CD4-positive, alpha-beta T cell (primary cell): ENCODE data around the gene MAN2B2. TPM values are rescaled to one million over a fixed set of nuclear protein-coding genes. Genes with fewer than 3 reads are reported as not detected.

Experiments used
- ATAC-seq: fragments of 200-7000 bp; cut with Tn5 transposase; one replicate; pipeline ENCODE4 v1.10.0; 2022; ENCODE audit warnings: mild to moderate bottlenecking; ENCODE audit not compliant: poor library complexity
- CTCF ChIA-PET: fragments of 350-600 bp; sonication (Branson Sonifier 250); formaldehyde crosslinking; loops from one replicate; lab custom pipeline; 2021; ENCODE audit warnings: antibody characterized with exemption, inconsistent platforms; lab: Charles Lee
- POLR2A ChIA-PET: fragments of 350-600 bp; sonication (Branson Sonifier 250); formaldehyde crosslinking; loops from one replicate; lab custom pipeline; 2021; ENCODE audit warnings: antibody characterized with exemption, inconsistent platforms; lab: Charles Lee
- DNase-seq, 14 experiments: peaks; one replicate each; pipeline ENCODE4 v3.0.0-alpha.2; 2013 to 2020; ENCODE audit warnings: mixed read lengths in 2 of 14
- H3K27ac ChIP-seq, 2 donors: one replicate each; pipeline versions ENCODE4 v1.5.1 to v1.7.0; 2013; ENCODE audit warnings: low read length in 2 of 2, low read depth in 1 of 2, mild to moderate bottlenecking in 1 of 2
- H3K27me3 ChIP-seq, 2 experiments: 1 replicate in 1 of 2; 2 replicates in 1 of 2; pipeline versions ENCODE4 v1.6.1 to v1.7.0; 2013; ENCODE audit warnings: low read length in 2 of 2, control low read depth in 1 of 2, mild to moderate bottlenecking in 1 of 2, moderate library complexity in 1 of 2; ENCODE audit not compliant: insufficient read depth in 2 of 2, control insufficient read depth in 1 of 2
- H3K36me3 ChIP-seq: one replicate; pipeline ENCODE4 v1.6.1; 2013; ENCODE audit warnings: low read length, control low read depth; ENCODE audit not compliant: insufficient read depth
- H3K4me1 ChIP-seq: one replicate; pipeline ENCODE4 v1.6.1; 2013; ENCODE audit warnings: low read length, control low read depth; ENCODE audit not compliant: insufficient read depth
- H3K4me3 ChIP-seq: one replicate; pipeline ENCODE4 v1.5.1; 2013; ENCODE audit warnings: mild to moderate bottlenecking, low read length, moderate library complexity
- H3K9me3 ChIP-seq, 2 experiments: 1 replicate in 1 of 2; 2 replicates in 1 of 2; pipeline versions ENCODE4 v1.6.1 to v1.7.0; 2013; ENCODE audit warnings: low read length in 2 of 2, mild to moderate bottlenecking in 2 of 2, control low read depth in 1 of 2, moderate library complexity in 1 of 2; ENCODE audit not compliant: control insufficient read depth in 1 of 2, insufficient read depth in 1 of 2
- H3K27ac Mint-ChIP-seq: one replicate; pipeline ENCODE4 v1.8.0; 2020; ENCODE audit warnings: mixed read lengths
- H3K27me3 Mint-ChIP-seq: one replicate; pipeline ENCODE4 v1.8.0; 2021; ENCODE audit warnings: mixed read lengths
- H3K36me3 Mint-ChIP-seq: one replicate; pipeline ENCODE4 v1.8.0; 2021; ENCODE audit warnings: low read depth, mixed read lengths
- H3K4me1 Mint-ChIP-seq: one replicate; pipeline ENCODE4 v1.8.0; 2021; ENCODE audit warnings: low read depth, mixed read lengths
- H3K4me3 Mint-ChIP-seq: one replicate; pipeline ENCODE4 v1.8.0; 2020; ENCODE audit warnings: mild to moderate bottlenecking, mixed read lengths
- H3K9me3 Mint-ChIP-seq: one replicate; pipeline ENCODE4 v1.8.0; 2020; ENCODE audit warnings: mixed read lengths
- intact Hi-C, 2 experiments: fragments of 100-400 bp; cut with DNase I in 1 of 2; cut with micrococcal nuclease in 1 of 2; formaldehyde crosslinking; loops; one replicate each; pipeline versions ENCODE4 v1.15.1 to v1.9.0; 2023 to 2025; cut with DNase I, micrococcal nuclease
- total RNA-seq, 174 experiments: library from RNA in 2 of 174; stranded (reverse) in 2 of 174; gene quantifications; one replicate each; pipeline ENCODE4 v1.2.3 and lab custom pipeline; 2021 to 2026
- TF ChIP-seq, protein P1 (sequence below): fragments of 200-600 bp; IDR thresholded peaks from one replicate; pipeline ENCODE4 v1.8.0; 2022; ENCODE audit warnings: antibody characterized with exemption, mild to moderate bottlenecking

The MAN2B2 gene
- total RNA-seq, 2 experiments from 2014 or later, result 25.9 to 28.5 TPM

DNA sequence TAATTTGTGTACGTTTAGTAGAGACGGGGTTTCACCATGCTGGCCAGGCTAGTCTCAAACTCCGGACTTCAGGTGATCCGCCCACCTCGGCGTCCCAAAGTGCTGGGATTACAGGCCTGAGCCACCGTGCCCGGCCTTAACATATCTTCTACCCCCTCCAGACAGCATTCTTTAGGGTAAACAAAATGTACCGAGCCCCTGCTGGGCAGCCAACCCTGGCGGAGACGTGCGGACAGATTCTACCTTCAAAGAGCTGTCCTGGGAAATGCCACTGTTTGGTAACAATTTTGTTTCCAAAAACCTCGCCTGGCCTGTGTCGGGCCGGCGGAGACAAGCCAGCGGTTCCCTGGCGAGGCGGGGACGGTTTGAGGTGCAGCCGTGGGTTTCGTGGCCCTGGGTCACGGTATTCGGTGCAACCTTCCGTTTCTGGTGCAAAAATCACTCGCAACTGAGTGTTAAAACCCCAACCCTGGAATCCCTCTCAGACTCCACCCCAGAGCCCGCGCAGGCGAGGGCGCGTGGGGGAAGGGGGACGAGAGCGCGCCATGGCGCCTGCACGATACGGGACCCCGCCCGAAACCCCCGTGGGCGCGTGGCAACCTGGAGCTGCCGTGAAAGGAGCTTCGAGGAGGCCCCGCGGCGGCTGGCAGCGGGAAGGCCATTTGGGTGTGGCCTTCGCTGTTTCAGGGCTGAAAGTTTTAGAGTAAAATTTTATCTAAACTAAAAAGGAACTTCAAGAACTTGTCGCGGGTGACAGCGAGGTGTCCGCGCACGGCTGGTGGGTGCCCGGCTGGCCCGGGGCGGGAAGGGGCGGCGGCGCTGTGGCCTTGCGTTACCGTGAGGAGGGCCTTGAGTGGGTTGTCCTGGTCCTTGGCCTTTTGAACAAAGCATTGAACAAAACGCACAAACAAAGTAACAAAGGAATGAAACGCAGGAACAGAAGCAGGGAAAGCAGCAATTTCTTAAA lies 82.5 kb downstream of the MAN2B2 start:
- ChIA-PET POLR2A (interaction anchor here (0.9 to 4.9 kb wide), 4 partner anchors 11 to 33 kb away, joined by 3 to 56 read pairs (median 20); partner anchors contain the start of gene MRFAP1), CTCF (no interaction called here)
- DNase-seq (no peak), ATAC-seq (no peak)
- no peaks in the 10 kb centered on the region for H3K9me3 Mint-ChIP-seq
- TF ChIP-seq, protein P1, sequence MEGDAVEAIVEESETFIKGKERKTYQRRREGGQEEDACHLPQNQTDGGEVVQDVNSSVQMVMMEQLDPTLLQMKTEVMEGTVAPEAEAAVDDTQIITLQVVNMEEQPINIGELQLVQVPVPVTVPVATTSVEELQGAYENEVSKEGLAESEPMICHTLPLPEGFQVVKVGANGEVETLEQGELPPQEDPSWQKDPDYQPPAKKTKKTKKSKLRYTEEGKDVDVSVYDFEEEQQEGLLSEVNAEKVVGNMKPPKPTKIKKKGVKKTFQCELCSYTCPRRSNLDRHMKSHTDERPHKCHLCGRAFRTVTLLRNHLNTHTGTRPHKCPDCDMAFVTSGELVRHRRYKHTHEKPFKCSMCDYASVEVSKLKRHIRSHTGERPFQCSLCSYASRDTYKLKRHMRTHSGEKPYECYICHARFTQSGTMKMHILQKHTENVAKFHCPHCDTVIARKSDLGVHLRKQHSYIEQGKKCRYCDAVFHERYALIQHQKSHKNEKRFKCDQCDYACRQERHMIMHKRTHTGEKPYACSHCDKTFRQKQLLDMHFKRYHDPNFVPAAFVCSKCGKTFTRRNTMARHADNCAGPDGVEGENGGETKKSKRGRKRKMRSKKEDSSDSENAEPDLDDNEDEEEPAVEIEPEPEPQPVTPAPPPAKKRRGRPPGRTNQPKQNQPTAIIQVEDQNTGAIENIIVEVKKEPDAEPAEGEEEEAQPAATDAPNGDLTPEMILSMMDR, result no peak
- Histone ChIP-seq H3K4me1 (peaks cover 18% of the 10 kb centered on the region), H3K9me3 (peaks cover 0 to 5% of the 10 kb centered on the region in 2 experiments), H3K36me3 (no peaks in the 10 kb centered on the region), H3K27ac (no peak overlapping the region), H3K4me3 (no peak overlapping the region), H3K27me3 (peaks cover 0 to 4% of the 10 kb centered on the region in 2 experiments)
- intact Hi-C loops, result no loop called here
- H3K4me3 Mint-ChIP-seq, result no peak overlapping the region
- no peaks in the 10 kb centered on the region for H3K4me1 Mint-ChIP-seq
- peak overlapping the region; percentile 27 for H3K27ac Mint-ChIP-seq
- peaks cover 18% of the 10 kb centered on the region for H3K27me3 Mint-ChIP-seq
- H3K36me3 Mint-ChIP-seq, result no peaks in the 10 kb centered on the region

DNA sequence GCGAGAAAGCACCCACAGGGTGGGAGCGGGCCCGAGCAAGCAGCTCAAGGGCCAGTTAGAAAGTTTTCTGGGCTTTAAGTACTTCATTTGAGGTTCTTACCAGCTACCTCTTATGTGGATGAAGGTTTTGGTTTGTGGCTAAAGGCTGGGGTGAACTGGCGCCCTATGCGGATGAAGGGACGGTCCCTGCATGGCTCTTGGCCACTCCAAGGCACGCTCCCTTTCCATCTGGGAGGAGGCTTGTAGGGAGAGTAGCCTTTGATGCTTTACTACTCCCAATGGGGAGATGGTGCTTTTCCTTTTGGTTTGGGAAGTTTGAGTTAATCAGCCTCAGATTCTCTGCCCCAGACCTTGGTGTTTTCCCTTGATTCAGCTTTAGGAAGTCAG lies 83.2 kb downstream of the MAN2B2 start:
- ATAC-seq, result no peak
- H3K36me3 Mint-ChIP-seq, result no peaks in the 10 kb centered on the region
- peaks cover 24% of the 10 kb centered on the region for H3K27me3 Mint-ChIP-seq
- peak overlapping the region; percentile 27 for H3K27ac Mint-ChIP-seq
- DNase-seq, result no peak
- Histone ChIP-seq H3K36me3 (no peaks in the 10 kb centered on the region), H3K27me3 (peaks cover 0 to 4% of the 10 kb centered on the region in 2 experiments), H3K4me1 (peaks cover 18% of the 10 kb centered on the region), H3K4me3 (peak overlapping the region; percentile 48), H3K27ac (no peak overlapping the region), H3K9me3 (peaks cover 0 to 5% of the 10 kb centered on the region in 2 experiments)
- H3K4me1 Mint-ChIP-seq, result no peaks in the 10 kb centered on the region
- POLR2A ChIA-PET, result interaction anchor here (0.9 to 4.9 kb wide), 9 partner anchors 11 to 409 kb away, joined by 3 to 56 read pairs (median 4); partner anchors contain the start of genes MRFAP1 and MRFAP1L1
- TF ChIP-seq, protein P1, result no peak
- H3K4me3 Mint-ChIP-seq, result peak overlapping the region; percentile 79
- no peaks in the 10 kb centered on the region for H3K9me3 Mint-ChIP-seq
- CTCF ChIA-PET, result interaction anchor here (1.8 kb wide), 1 partner anchor 17 kb away, joined by 5 read pairs; no protein-coding TSS in a partner anchor
- intact Hi-C loops, result no loop called here

DNA sequence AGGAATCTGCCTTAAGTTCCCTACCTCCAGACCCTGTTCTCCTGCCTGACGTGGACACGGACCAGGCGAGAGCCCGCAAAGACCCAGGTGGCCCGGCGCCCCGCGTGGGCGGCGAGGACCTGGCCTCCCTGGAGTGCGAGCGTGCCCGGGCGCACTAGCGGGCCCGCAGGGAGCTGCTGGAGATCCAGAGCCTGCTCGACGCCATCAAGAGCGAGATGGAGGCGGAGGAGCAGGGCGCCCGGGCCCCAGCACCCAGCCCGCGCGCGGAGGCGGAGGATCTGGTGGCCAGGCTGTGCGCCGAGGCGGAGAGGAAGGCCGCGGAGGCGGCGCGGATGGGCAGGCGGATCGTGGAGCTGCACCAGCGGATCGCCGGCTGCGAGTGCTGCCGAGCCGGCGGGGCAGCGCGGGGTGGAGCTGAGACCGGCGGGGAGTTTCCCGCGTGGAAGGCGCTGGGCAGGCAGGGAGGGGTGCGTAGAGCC lies 83.6 kb downstream of the MAN2B2 start:
- POLR2A ChIA-PET, result interaction anchor here (0.6 to 4.9 kb wide), 11 partner anchors 12 to 1559 kb away, joined by 3 to 56 read pairs (median 4); partner anchors contain the start of genes MRFAP1, MRFAP1L1 and TBC1D14
- intact Hi-C loops, result no loop called here
- H3K27ac Mint-ChIP-seq, result peak overlapping the region; percentile 27

More for the DNA sequence above, 83.6 kb downstream of the MAN2B2 start:
- peaks cover under 1 to 4% of the 10 kb centered on the region in 2 experiments for H3K27me3 ChIP-seq
- Mint-ChIP-seq H3K9me3 (no peaks in the 10 kb centered on the region), H3K36me3 (no peaks in the 10 kb centered on the region), H3K27me3 (peaks cover 29% of the 10 kb centered on the region), H3K4me1 (no peaks in the 10 kb centered on the region), H3K4me3 (peak overlapping the region; percentile 79)
- TF ChIP-seq, protein P1, result no peak
- H3K27ac ChIP-seq, result no peak overlapping the region
- CTCF ChIA-PET, result interaction anchor here (1.8 kb wide), 1 partner anchor 17 kb away, joined by 5 read pairs; no protein-coding TSS in a partner anchor
- H3K36me3 ChIP-seq, result no peaks in the 10 kb centered on the region
- H3K4me3 ChIP-seq, result peak overlapping the region; percentile 48
- DNase-seq (peak in 13 of 14 experiments; percentile 33 to 86 (median 50)), ATAC-seq (peak; percentile 90)
- peaks cover 0 to 5% of the 10 kb centered on the region in 2 experiments for H3K9me3 ChIP-seq
- peaks cover 20% of the 10 kb centered on the region for H3K4me1 ChIP-seq
